Activated T-cell treated with anti-CD3 and anti-CD28 coated beads, Interleukin-2, amount 50 U/mL, for 24 hours (primary cell): ENCODE data around the gene HOXB6.

Experiments used
- DNase-seq: peaks from one replicate; pipeline ENCODE4 v3.0.0-alpha.2; 2020
- H3K27ac Mint-ChIP-seq: 2 replicates; pipeline ENCODE4 v1.8.0; 2020; ENCODE audit warnings: mild to moderate bottlenecking, mixed read lengths
- H3K27me3 Mint-ChIP-seq: 2 replicates; pipeline ENCODE4 v1.8.0; 2020; ENCODE audit warnings: mixed read lengths
- H3K36me3 Mint-ChIP-seq: 2 replicates; pipeline ENCODE4 v1.8.0; 2020; ENCODE audit warnings: low read depth, mixed read lengths
- H3K4me1 Mint-ChIP-seq: 2 replicates; pipeline ENCODE4 v1.8.0; 2020; ENCODE audit warnings: low read depth, mixed read lengths
- H3K4me3 Mint-ChIP-seq: 2 replicates; pipeline ENCODE4 v1.8.0; 2020; ENCODE audit warnings: mild to moderate bottlenecking, moderate library complexity, mixed read lengths
- H3K9me3 Mint-ChIP-seq: 2 replicates; pipeline ENCODE4 v1.8.0; 2020; ENCODE audit warnings: mixed read lengths

The HOXB6 gene

DNA sequence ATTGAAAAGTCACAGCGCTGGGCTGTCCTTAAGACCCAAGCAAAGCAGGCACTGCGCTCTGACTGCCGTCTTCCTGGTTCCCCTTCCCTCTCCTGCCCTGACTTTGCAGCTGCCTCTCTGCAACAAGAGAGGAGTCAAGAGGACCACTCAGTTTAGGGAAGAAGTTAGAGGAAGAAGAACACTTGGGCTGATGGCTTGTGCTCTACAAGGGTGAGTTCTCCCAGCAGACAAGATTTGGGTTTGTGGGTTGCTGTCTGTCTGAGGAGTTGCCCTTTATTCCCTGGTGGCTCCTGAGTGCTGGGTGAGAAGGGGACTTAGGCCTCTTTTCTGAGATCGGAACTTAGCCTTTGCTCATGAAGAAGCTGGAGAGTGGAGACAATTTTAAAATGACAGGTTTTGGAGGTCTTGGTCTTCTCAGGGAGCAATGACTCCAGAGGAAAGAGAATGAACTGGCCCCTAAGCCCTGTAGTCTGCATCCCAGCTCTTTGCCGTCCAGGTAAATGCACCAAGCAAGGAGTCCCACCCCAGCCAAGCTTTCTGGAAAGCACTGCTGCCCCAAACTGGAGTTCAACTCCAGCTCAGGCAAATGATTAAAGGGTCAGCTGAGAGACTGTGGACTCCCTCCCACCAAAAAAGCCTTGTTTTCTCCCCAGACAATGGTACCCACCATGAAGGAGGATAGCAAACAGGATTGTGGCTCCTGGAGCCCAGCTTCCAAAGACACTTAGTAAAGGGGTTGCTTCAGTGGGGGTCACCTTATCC, 24.0 kb upstream of the HOXB6 start:
- Mint-ChIP-seq H3K4me3 (no peak overlapping the region), H3K9me3 (no peaks in the 10 kb centered on the region), H3K36me3 (no peaks in the 10 kb centered on the region), H3K4me1 (peaks cover 15% of the 10 kb centered on the region), H3K27me3 (peaks cover 88% of the 10 kb centered on the region), H3K27ac (no peak overlapping the region)
- DNase-seq = no peak

DNA sequence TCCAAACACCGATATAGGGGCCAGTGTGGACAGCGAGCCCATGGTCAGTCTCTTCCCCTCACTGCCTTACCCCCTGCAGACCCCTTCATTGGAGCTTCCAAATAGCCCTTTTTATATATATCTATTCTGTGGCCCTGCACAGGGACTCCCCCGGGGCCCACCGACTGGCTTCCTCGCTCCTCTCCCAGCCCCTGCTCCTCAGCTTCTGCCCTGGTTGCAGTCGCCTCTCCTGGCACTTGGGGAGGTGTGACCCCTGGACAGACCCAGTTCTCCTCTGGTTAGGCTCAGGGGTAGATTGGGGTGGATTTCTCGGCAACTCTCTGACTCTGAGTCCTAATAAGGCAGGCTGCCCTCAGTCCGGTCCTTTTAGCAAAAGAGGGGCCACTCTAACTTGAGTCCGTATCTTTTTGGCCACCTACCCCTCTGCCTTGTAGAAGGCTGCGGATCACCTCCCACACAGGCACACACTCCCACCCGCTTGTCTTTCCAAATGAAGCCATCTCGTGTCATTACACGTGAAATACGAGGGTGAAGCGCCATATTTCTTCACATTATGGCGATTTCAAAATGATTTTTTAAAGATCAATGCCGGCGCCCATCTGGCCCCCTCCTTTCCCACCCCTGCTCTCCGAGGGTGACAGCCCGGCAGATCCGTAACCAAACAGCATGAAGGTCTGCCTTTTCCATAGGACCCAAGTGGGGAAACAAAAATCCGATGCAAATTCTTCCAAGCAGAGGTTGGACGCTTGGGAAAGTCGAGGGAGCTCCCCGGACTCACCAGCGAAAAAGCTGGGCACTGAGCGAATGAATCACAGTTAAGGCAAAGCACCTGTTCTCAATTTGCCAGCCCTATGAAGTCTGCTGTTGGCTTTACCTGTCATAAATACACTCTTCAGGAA, 23.1 kb upstream of the HOXB6 start:
- Mint-ChIP-seq H3K4me3 (no peak overlapping the region), H3K9me3 (no peaks in the 10 kb centered on the region), H3K27ac (no peak overlapping the region), H3K27me3 (peaks cover 90% of the 10 kb centered on the region), H3K36me3 (no peaks in the 10 kb centered on the region), H3K4me1 (peaks cover 12% of the 10 kb centered on the region)
- DNase-seq = no peak

DNA sequence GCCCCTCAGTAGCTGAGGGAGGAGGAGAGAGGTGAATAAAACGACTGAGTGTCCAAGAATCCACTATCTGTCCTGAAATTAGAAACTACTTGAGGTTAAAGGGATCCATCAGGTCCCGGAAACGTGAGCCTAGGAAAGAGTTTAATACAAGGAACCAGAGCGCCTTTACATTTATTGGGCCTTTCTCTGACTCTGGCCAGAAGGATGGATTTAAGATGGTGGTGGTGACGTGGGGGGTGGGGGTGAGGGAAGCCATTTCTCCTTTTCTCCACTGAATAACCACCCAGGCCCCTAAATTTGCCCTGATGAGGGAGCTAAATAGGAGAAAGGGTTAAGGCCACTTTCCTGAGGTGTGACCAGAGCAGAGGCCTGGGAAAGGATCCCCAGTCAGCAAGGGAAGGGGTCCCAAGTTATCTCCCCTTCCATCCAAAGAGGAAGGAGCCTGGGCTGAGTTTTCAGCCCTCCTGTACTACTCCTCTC, 22.4 kb upstream of the HOXB6 start:
- Mint-ChIP-seq H3K36me3 (no peaks in the 10 kb centered on the region), H3K27me3 (peaks cover 90% of the 10 kb centered on the region), H3K4me3 (peak overlapping the region; percentile 80), H3K9me3 (no peaks in the 10 kb centered on the region), H3K27ac (peak overlapping the region; percentile 13), H3K4me1 (peaks cover 10% of the 10 kb centered on the region)
- DNase-seq = no peak

DNA sequence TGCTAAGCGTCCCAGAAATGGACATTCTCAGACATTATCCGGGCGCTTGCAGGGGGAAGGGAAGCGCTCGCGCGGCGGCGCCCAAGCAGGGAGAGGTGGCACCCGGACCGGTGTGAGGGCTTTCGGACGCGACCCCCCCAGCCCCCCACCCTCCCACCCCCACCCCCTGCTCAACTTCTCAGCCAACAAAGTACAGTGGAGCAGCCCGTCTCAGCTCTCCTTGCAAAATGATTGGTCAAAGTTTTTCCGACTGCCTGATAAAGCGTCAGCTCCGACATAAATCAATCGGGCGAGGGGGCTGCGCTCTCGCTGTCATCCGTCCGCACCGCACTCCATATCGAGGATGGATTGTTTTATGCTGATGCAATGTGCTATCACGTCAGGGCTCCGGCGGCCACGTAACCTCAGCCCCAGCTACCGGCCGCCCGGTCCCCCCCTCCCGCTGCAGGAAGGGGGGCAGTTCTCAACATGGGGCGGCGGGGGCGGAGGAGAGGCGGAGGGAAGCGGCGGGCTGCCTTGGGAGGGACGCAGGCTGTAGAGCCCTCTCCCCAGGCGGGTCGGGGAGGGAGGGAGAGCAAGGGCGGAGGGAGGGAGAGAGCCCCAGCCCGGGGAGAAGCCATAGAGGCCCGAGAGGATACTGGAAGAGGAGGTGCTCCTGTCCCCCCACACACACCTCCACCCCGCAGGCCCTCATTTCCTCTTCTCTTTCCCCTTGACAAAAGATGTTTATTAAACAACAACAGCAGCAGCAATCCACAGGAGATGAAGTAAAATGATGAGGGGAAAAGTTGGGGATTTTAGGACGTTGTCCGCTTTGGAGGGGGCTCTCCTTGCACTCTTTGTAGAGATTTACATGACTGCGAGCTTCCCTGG, 21.7 kb upstream of the HOXB6 start, which contains the start of gene HOXB9:
HOXB9 (minus strand) TSS at position 114 of the 873 bp plus-strand sequence; CDS start at position 25, 89 bp downstream.
- no peaks in the 10 kb centered on the region for H3K36me3 Mint-ChIP-seq
- H3K4me1 Mint-ChIP-seq = peaks cover 10% of the 10 kb centered on the region
- peak within 1 kb of the TSS; percentile 80 for H3K4me3 Mint-ChIP-seq
- peak within 1 kb of the TSS; percentile 85 for H3K27ac Mint-ChIP-seq
- DNase-seq = peak; percentile 75
- H3K9me3 Mint-ChIP-seq = no peaks in the 10 kb centered on the region
- H3K27me3 Mint-ChIP-seq = peaks cover 90% of the 10 kb centered on the region

GRCh38 chr17:48625495-48626244, 20.9 kb upstream of the HOXB6 start:
- H3K36me3 Mint-ChIP-seq = no peaks in the 10 kb centered on the region
- peak; percentile 77 for DNase-seq
- peaks cover 10% of the 10 kb centered on the region for H3K4me1 Mint-ChIP-seq
- H3K27ac Mint-ChIP-seq = no peak overlapping the region
- peaks cover 90% of the 10 kb centered on the region for H3K27me3 Mint-ChIP-seq
- H3K4me3 Mint-ChIP-seq = peak overlapping the region; percentile 80
- no peaks in the 10 kb centered on the region for H3K9me3 Mint-ChIP-seq

- peak; percentile 61 for DNase-seq
- no peaks in the 10 kb centered on the region for H3K36me3 Mint-ChIP-seq
- peaks cover 90% of the 10 kb centered on the region for H3K27me3 Mint-ChIP-seq
- H3K4me1 Mint-ChIP-seq = peaks cover 10% of the 10 kb centered on the region
- H3K27ac Mint-ChIP-seq = no peak overlapping the region
- H3K9me3 Mint-ChIP-seq = no peaks in the 10 kb centered on the region
- H3K4me3 Mint-ChIP-seq = peak overlapping the region; percentile 80
These were observed 20.0 kb upstream of the HOXB6 start for GRCh38 chr17:48624544-48625494.

- H3K4me1 Mint-ChIP-seq = peaks cover 14% of the 10 kb centered on the region
- no peak for DNase-seq
- no peak overlapping the region for H3K27ac Mint-ChIP-seq
- H3K9me3 Mint-ChIP-seq = no peaks in the 10 kb centered on the region
- H3K36me3 Mint-ChIP-seq = no peaks in the 10 kb centered on the region
- no peak overlapping the region for H3K4me3 Mint-ChIP-seq
- H3K27me3 Mint-ChIP-seq = peaks cover 89% of the 10 kb centered on the region
These were observed 19.3 kb upstream of the HOXB6 start for GRCh38 chr17:48624118-48624517.

GRCh38 chr17:48623583-48623982, 18.8 kb upstream of the HOXB6 start:
- no peak for DNase-seq
- H3K4me1 Mint-ChIP-seq = peaks cover 17% of the 10 kb centered on the region
- H3K27me3 Mint-ChIP-seq = peaks cover 89% of the 10 kb centered on the region
- H3K9me3 Mint-ChIP-seq = no peaks in the 10 kb centered on the region
- H3K27ac Mint-ChIP-seq = no peak overlapping the region
- no peak overlapping the region for H3K4me3 Mint-ChIP-seq
- H3K36me3 Mint-ChIP-seq = no peaks in the 10 kb centered on the region

- Mint-ChIP-seq H3K4me3 (no peak overlapping the region), H3K27ac (no peak overlapping the region)
These were observed 18.1 kb upstream of the HOXB6 start for GRCh38 chr17:48622857-48623256.

GRCh38 chr17:48621410-48622392, 16.9 kb upstream of the HOXB6 start:
- Mint-ChIP-seq H3K9me3 (no peaks in the 10 kb centered on the region), H3K4me1 (peaks cover 23% of the 10 kb centered on the region), H3K27me3 (peaks cover 89% of the 10 kb centered on the region), H3K4me3 (no peak overlapping the region), H3K27ac (no peak overlapping the region), H3K36me3 (no peaks in the 10 kb centered on the region)
- DNase-seq = no peak

More at GRCh38 chr17:48622857-48623256, 18.1 kb upstream of the HOXB6 start:
- H3K9me3 Mint-ChIP-seq = no peaks in the 10 kb centered on the region
- H3K36me3 Mint-ChIP-seq = no peaks in the 10 kb centered on the region
- no peak for DNase-seq
- peaks cover 89% of the 10 kb centered on the region for H3K27me3 Mint-ChIP-seq
- H3K4me1 Mint-ChIP-seq = peaks cover 23% of the 10 kb centered on the region

DNA sequence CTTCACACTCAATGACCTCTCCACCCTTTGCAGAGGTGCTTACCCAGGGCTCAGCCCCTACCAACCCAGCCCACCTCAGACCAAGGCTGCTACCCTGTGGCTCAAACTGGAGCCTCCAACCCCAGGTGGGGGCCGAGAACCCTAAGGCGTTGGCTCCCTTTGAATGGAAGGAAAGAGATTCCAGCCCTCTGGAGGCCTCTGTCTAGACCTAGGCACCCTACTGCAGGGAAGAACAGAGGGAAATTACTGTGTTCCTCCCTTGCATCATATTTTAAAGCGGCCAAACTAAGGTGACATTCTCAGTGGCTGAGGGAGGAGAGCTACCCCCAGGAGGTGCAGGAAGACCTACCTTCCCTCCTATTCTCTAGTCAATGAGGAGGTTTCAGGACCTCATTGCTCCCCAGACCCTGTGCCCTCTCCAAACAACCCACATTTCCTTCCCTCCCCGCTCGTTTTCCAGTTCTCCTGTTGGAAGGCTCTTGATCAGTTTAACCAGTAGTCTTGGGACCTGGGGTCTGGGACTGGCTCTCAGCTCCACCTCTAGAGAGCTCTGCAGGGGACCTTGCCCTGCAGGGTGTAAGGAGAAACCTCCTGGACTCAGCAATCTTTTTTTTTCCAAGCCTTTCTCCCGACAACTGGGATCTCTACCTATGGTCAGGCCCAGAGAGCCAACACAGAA, 15.8 kb upstream of the HOXB6 start:
- Mint-ChIP-seq H3K4me1 (peaks cover 25% of the 10 kb centered on the region), H3K27me3 (peaks cover 94% of the 10 kb centered on the region), H3K36me3 (no peaks in the 10 kb centered on the region), H3K27ac (no peak overlapping the region), H3K9me3 (no peaks in the 10 kb centered on the region), H3K4me3 (no peak overlapping the region)
- DNase-seq = no peak
